Activated CD4-positive, alpha-beta T cell treated with anti-CD3 and anti-CD28 coated beads for 36 hours (primary cell): ENCODE results near the gene IQGAP1. TPM values are rescaled to one million over a fixed set of nuclear protein-coding genes. Genes with fewer than 3 reads are reported as not detected.
A peak's percentile ranks its signal among the peaks of the same experiment; 100 is the strongest.

Experiments
- ATAC-seq: fragments of 200-7000 bp; cut with Tn5 transposase; one replicate; pipeline ENCODE4 v1.10.0; 2021; ENCODE audit warnings: mild to moderate bottlenecking, moderate library complexity
- CTCF ChIA-PET: fragments of 350-600 bp; sonication (Branson Sonifier 250); formaldehyde crosslinking; loops from one replicate; lab custom pipeline; 2021; ENCODE audit warnings: antibody characterized with exemption; lab: Charles Lee
- POLR2A ChIA-PET: fragments of 350-600 bp; sonication (Branson Sonifier 250); formaldehyde crosslinking; loops from one replicate; lab custom pipeline; 2021; ENCODE audit warnings: antibody characterized with exemption, inconsistent platforms; lab: Charles Lee
- DNase-seq: peaks from one replicate; pipeline ENCODE4 v3.0.0-alpha.2; 2020
- H3K27ac Mint-ChIP-seq: one replicate; pipeline ENCODE4 v1.8.0; 2021; ENCODE audit warnings: mixed read lengths
- H3K27me3 Mint-ChIP-seq: one replicate; pipeline ENCODE4 v1.8.0; 2021; ENCODE audit warnings: mixed read lengths
- H3K36me3 Mint-ChIP-seq: one replicate; pipeline ENCODE4 v1.8.0; 2021; ENCODE audit warnings: low read depth, mixed read lengths
- H3K4me1 Mint-ChIP-seq: one replicate; pipeline ENCODE4 v1.8.0; 2021; ENCODE audit warnings: mixed read lengths
- H3K4me3 Mint-ChIP-seq: one replicate; pipeline ENCODE4 v1.8.0; 2021; ENCODE audit warnings: mild to moderate bottlenecking, moderate library complexity, mixed read lengths
- H3K9me3 Mint-ChIP-seq: one replicate; pipeline ENCODE4 v1.8.0; 2021; ENCODE audit warnings: low read depth, mixed read lengths
- intact Hi-C, 2 experiments: fragments of 100-400 bp; cut with DNase I in 1 of 2; cut with micrococcal nuclease in 1 of 2; formaldehyde crosslinking; loops; one replicate each; pipeline versions ENCODE4 v1.14.2 to v1.15.1; 2022 to 2024; cut with DNase I, micrococcal nuclease
- total RNA-seq, 2 experiments: library from RNA; stranded (reverse); gene quantifications; one replicate each; pipeline ENCODE4 v1.2.3, GENCODE V29; 2021

The IQGAP1 gene
- total RNA-seq, 2 experiments from 2014 or later = 181 to 334 TPM

DNA sequence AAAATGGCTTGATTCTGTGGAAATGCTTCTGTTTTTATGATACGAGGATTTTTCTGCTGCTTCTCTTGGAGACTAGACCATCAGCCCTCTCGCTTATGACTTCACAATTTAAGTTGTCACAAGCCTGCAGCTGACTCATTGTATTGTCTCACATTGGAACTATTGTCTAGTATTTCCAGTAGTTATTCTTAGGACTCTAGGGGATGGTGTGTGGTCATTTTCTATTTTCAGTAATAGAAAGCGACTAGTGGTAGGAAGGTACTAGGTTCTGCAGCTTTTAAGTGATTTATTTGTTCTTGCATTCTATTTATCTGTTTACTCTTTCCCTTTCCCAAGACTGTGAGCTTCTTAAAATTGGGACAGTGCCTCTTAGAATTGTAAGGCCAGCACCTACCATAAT lies 75.3 kb downstream of the IQGAP1 start:
- peaks cover 45% of the 10 kb centered on the region for H3K36me3 Mint-ChIP-seq
- H3K27ac Mint-ChIP-seq = no peak overlapping the region
- DNase-seq (no peak), ATAC-seq (no peak)
- no peaks in the 10 kb centered on the region for H3K27me3 Mint-ChIP-seq
- intact Hi-C loops = loop anchor here in 1 of 2 experiments (5.0 kb wide), 1 partner anchor 41 kb away; no protein-coding TSS in a partner anchor
- POLR2A ChIA-PET = no interaction called here
- H3K4me3 Mint-ChIP-seq = no peak overlapping the region
- CTCF ChIA-PET = interaction anchor here (1.3 to 2.0 kb wide), 4 partner anchors 15 to 143 kb away, joined by 3 to 11 read pairs (median 5); no protein-coding TSS in a partner anchor
- peaks cover 21% of the 10 kb centered on the region for H3K4me1 Mint-ChIP-seq
- no peaks in the 10 kb centered on the region for H3K9me3 Mint-ChIP-seq

DNA sequence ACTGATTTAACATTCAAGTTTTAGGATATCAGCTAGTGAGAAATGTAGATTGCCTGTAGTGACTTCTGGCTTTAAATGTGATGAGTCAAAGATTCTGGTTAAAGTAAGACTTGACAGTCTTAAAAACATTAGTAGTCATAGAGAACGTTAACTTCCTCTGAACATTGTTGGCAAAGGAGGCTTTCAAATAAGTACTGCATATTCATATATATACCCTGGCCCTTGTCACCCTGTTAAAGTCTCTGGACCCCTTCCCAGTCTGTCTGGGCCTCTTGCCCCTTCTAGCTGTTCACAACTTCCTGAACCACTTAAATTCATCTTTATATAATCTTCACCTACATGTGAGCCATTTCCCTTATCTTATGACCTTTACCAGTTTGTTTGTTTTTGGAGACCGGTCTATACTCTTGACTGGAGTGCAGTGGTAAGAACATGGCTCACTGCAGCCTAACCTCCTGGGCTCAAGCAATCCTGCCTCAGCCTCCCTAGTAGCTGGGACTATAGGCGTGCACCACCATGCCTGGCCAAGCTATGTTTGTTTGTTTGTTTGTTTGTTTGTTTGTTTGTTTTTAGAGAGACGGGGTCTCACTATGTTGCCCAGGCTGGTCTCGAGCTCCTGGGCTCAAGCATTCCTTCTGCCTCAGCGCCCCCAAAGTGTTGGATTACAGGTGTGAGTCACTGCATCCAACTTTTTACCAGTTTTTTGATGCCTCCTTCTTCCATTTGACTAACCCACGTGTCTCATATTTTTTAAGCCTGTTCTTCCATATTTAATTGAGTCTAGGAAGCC lies 77.3 kb downstream of the IQGAP1 start:
- intact Hi-C loops = no loop called here
- H3K4me3 Mint-ChIP-seq = no peak overlapping the region
- DNase-seq = no peak
- H3K27me3 Mint-ChIP-seq = no peaks in the 10 kb centered on the region
- CTCF ChIA-PET = interaction anchor here (0.5 to 3.4 kb wide), 7 partner anchors 9 to 145 kb away, joined by 3 to 26 read pairs (median 5); no protein-coding TSS in a partner anchor
- H3K4me1 Mint-ChIP-seq = peaks cover 9% of the 10 kb centered on the region
- ATAC-seq = peak; percentile 89
- POLR2A ChIA-PET = interaction anchor here (0.6 kb wide), 1 partner anchor 144 kb away, joined by 8 read pairs; no protein-coding TSS in a partner anchor
- H3K36me3 Mint-ChIP-seq = peaks cover 33% of the 10 kb centered on the region
- no peaks in the 10 kb centered on the region for H3K9me3 Mint-ChIP-seq
- peak overlapping the region; percentile 17 for H3K27ac Mint-ChIP-seq

DNA sequence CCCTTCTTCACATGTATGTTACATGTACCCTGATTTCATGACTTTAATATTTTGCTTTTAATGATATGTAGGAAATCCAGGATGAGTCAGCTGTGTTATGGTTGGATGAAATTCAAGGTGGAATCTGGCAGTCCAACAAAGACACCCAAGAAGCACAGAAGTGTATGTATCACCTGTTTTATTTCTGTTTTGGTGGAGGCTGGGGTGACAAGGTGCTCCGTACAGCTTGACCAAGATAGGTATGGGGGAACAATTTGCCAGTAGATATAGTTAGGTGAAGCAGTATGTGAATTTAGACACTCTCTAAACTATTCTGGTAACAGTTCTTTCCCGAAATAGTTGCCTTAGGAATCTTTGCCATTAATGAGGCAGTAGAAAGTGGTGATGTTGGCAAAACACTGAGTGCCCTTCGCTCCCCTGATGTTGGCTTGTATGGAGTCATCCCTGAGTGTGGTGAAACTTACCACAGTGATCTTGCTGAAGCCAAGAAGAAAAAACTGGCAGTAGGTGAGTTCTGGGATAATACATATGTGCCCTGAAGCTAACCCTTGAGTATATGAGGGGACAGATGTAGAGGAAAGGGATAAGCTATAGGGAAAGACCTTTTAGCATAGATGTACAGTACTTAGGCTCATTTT lies 78.0 kb downstream of the IQGAP1 start:
- Mint-ChIP-seq H3K27ac (peak overlapping the region; percentile 17), H3K36me3 (peaks cover 35% of the 10 kb centered on the region), H3K4me1 (peaks cover 12% of the 10 kb centered on the region), H3K4me3 (no peak overlapping the region), H3K27me3 (no peaks in the 10 kb centered on the region), H3K9me3 (no peaks in the 10 kb centered on the region)
- intact Hi-C loops = no loop called here
- ChIA-PET POLR2A (no interaction called here), CTCF (interaction anchor here (0.8 to 3.4 kb wide), 5 partner anchors 9 to 147 kb away, joined by 4 to 26 read pairs (median 5); no protein-coding TSS in a partner anchor)
- no peak for ATAC-seq
- no peak for DNase-seq

DNA sequence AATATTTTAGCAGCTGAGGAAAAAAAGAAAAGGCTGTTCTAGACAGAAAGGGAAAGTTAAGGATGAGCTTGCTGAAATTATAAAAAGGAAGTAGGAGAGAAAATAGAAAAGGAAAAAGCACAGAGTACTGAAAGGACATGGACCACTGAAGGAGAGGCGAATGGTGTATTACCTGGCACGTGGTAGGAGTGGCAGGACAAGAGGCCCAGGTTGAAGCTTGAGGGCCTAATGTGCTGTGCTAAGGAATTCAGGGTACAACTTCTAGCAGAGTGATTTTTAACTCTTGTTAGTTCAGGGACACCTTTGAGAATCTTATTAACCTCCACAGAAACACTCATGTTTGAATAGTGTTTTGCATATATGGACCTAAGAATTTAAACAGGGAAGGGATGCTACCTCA lies 81.7 kb downstream of the IQGAP1 start:
- H3K4me1 Mint-ChIP-seq = peaks cover 9% of the 10 kb centered on the region
- ChIA-PET CTCF (interaction anchor here (0.7 to 1.7 kb wide), 3 partner anchors 13 to 150 kb away, joined by 4 to 8 read pairs (median 5); no protein-coding TSS in a partner anchor), POLR2A (no interaction called here)
- peaks cover 45% of the 10 kb centered on the region for H3K36me3 Mint-ChIP-seq
- no peak overlapping the region for H3K4me3 Mint-ChIP-seq
- intact Hi-C loops = no loop called here
- no peak overlapping the region for H3K27ac Mint-ChIP-seq
- no peaks in the 10 kb centered on the region for H3K27me3 Mint-ChIP-seq
- H3K9me3 Mint-ChIP-seq = no peaks in the 10 kb centered on the region
- ATAC-seq = no peak
- no peak for DNase-seq

DNA sequence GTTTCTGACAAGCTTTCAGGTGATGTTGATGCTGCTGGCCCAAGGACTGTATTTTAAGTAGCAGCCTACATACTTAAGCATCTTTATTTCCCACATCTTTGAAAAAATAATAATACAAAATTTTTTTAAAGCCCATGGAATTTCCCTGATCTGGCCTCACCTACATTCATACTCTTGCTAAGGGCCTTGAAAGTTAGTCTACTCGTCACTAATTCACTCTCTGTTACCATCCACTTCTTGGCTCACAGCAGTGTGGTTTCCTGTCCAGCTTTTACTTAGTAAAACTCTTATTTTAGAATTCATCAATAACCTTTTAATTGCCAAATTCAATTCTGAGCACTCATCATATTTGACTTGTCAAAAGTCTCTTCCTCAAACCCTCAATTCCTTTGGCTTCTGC lies 82.4 kb downstream of the IQGAP1 start:
- Mint-ChIP-seq H3K27me3 (no peaks in the 10 kb centered on the region), H3K36me3 (peaks cover 43% of the 10 kb centered on the region), H3K4me1 (peaks cover 3% of the 10 kb centered on the region), H3K27ac (peak overlapping the region; percentile 67), H3K4me3 (no peak overlapping the region), H3K9me3 (no peaks in the 10 kb centered on the region)
- ChIA-PET CTCF (interaction anchor here (0.7 to 1.7 kb wide), 3 partner anchors 12 to 150 kb away, joined by 4 to 8 read pairs (median 5); no protein-coding TSS in a partner anchor), POLR2A (no interaction called here)
- ATAC-seq = no peak
- no peak for DNase-seq
- intact Hi-C loops = no loop called here

DNA sequence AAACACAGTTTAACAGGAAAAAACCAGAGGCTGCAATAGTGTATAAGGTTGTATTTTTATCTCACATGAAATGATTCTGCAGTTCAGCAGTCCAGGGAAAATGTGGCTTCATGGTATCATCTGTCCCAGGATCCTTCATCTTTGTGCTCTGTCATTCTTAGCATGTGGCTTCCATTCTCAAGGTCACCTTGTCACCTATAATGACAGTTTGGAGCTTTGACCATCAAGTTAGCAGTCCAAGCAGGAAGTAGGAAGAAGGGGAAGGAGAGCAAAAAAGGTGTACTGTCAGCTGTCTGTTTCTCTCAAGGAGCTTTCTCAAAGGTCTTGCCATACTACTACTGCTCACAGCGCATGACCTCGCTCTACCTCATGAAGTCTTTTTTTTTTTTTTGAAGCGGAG lies 83.1 kb downstream of the IQGAP1 start:
- Mint-ChIP-seq H3K4me3 (no peak overlapping the region), H3K27ac (no peak overlapping the region), H3K36me3 (peaks cover 38% of the 10 kb centered on the region), H3K4me1 (peaks cover 3% of the 10 kb centered on the region), H3K9me3 (no peaks in the 10 kb centered on the region), H3K27me3 (no peaks in the 10 kb centered on the region)
- ChIA-PET POLR2A (no interaction called here), CTCF (interaction anchor here (0.9 to 1.9 kb wide), 3 partner anchors 109 to 151 kb away, joined by 3 to 8 read pairs (median 5); no protein-coding TSS in a partner anchor)
- no peak for ATAC-seq
- DNase-seq = no peak
- intact Hi-C loops = no loop called here

DNA sequence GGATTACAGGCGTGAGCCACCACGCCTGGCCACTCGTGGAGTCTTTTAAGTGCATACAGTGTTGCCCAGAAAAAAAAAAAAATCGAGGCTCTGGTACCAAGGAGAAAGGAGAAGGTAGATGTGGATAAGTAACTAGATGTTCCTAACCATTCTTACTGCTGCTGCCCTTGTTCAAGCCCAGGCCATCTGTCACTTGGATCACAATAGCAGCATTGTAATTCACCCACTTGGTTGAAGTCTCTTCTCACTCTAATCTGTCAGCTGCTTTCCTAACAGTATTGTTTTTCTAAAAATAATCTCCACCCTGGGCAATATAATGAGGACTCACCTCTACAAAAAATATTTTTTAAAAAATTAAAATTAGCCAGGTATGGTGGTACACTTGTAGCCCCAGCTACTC lies 83.7 kb downstream of the IQGAP1 start:
- Mint-ChIP-seq H3K9me3 (no peaks in the 10 kb centered on the region), H3K36me3 (peaks cover 39% of the 10 kb centered on the region), H3K4me3 (no peak overlapping the region), H3K27me3 (no peaks in the 10 kb centered on the region), H3K4me1 (peaks cover 3% of the 10 kb centered on the region), H3K27ac (no peak overlapping the region)
- ATAC-seq = no peak
- CTCF ChIA-PET = interaction anchor here (0.9 to 1.9 kb wide), 2 partner anchors 110 to 151 kb away, joined by 3 to 5 read pairs; no protein-coding TSS in a partner anchor
- POLR2A ChIA-PET = no interaction called here
- no peak for DNase-seq
- intact Hi-C loops = no loop called here

DNA sequence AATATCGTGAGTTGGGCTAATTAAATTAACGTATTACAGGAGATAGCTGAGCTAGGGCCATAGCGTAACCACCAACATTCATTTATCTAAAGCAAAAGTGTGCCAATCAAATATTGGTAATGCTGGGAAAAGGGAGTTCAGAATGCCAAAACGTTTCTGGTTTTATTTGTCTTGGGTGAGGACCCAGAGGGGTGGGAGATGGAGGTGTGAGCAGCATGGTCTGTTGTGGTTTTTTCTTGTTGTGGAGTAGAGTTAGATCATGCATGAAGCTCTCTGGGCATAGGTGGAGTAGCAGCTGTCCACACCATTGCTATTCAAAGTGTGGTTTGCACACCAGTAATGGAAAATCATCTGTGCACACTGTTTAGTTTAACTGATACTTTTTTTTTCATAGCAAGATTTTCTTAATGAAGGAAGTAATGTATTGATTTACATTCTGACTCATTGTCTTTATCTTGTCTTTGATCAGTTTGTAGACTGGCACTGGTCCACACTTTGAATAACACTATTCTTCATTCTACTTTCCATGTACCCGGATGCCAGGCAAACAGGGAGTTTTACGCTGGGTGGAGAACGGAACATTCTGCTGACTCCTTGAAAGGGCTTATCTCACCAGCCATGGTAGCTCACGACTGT lies 90.9 kb downstream of the IQGAP1 start:
- Mint-ChIP-seq H3K9me3 (no peaks in the 10 kb centered on the region), H3K36me3 (peaks cover 62% of the 10 kb centered on the region), H3K4me3 (no peak overlapping the region), H3K27me3 (no peaks in the 10 kb centered on the region), H3K27ac (peak overlapping the region; percentile 26), H3K4me1 (peaks cover 18% of the 10 kb centered on the region)
- DNase-seq (no peak), ATAC-seq (peak; percentile 57)
- POLR2A ChIA-PET = interaction anchor here (0.5 to 0.6 kb wide), 2 partner anchors 59 to 150 kb away, joined by 3 read pairs; no protein-coding TSS in a partner anchor
- intact Hi-C loops = no loop called here
- CTCF ChIA-PET = interaction anchor here (0.6 to 6.7 kb wide), 9 partner anchors 12 to 159 kb away, joined by 3 to 114 read pairs (median 3); no protein-coding TSS in a partner anchor

DNA sequence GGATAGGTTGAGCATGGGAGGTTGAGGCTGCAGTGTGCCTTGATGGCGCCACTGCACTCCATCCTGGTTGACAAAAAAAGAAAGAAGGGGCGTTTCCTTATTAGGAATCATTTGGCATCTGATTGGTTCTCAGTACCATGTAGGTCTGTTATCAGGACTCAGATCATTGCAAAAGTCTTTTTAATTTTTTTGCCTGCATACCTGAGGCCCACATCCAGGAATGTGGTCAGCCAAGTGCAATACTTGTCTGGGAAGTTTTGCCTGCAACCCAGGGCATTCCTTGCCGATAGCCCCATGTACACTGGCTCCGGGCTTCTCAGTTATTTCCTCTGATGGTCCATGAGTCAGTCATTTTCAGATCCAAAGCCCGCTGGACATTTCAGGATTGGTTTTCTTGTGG lies 91.6 kb downstream of the IQGAP1 start:
- Mint-ChIP-seq H3K27me3 (no peaks in the 10 kb centered on the region), H3K4me1 (peaks cover 18% of the 10 kb centered on the region), H3K4me3 (no peak overlapping the region), H3K9me3 (no peaks in the 10 kb centered on the region), H3K36me3 (peaks cover 57% of the 10 kb centered on the region), H3K27ac (no peak overlapping the region)
- ChIA-PET CTCF (interaction anchor here (0.7 to 6.7 kb wide), 4 partner anchors 81 to 160 kb away, joined by 3 to 114 read pairs (median 30); no protein-coding TSS in a partner anchor), POLR2A (interaction anchor here (0.6 kb wide), 1 partner anchor 59 kb away, joined by 3 read pairs; no protein-coding TSS in a partner anchor)
- ATAC-seq = no peak
- DNase-seq = no peak
- intact Hi-C loops = loop anchor here in 1 of 2 experiments (5.0 kb wide), 1 partner anchor 337 kb away; no protein-coding TSS in a partner anchor

DNA sequence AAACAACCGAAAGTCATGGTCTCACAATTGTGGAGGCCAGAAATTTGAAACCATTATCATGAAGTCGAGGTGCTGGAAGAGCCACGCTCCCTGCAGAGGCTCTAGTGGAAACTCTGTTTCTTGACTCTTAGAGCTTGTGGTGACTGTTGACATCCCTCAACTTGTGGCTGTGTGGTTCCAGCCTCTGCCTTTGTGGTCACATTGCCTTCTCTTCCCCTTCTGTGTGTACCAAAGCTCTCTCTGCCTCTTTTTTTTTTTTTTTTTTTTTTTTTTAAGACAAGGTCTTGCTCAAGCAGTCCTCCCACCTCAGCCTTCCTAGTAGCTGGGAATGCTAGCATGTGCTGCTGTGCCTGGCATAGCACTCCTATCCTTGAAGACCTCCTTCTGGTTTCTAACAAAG lies 93.0 kb downstream of the IQGAP1 start:
- Mint-ChIP-seq H3K27me3 (no peaks in the 10 kb centered on the region), H3K36me3 (peaks cover 64% of the 10 kb centered on the region), H3K9me3 (no peaks in the 10 kb centered on the region), H3K4me3 (no peak overlapping the region), H3K27ac (no peak overlapping the region), H3K4me1 (peaks cover 18% of the 10 kb centered on the region)
- peak; percentile 54 for DNase-seq
- peak; percentile 65 for ATAC-seq
- intact Hi-C loops = loop anchor here in 1 of 2 experiments (5.0 kb wide), 1 partner anchor 339 kb away; no protein-coding TSS in a partner anchor
- ChIA-PET CTCF (interaction anchor here (0.6 to 6.7 kb wide), 13 partner anchors 14 to 179 kb away, joined by 3 to 114 read pairs (median 6); no protein-coding TSS in a partner anchor), POLR2A (interaction anchor here (0.6 kb wide), 1 partner anchor 188 kb away, joined by 5 read pairs; no protein-coding TSS in a partner anchor)
